HG03196 (cell line): Measurements from ENCODE around the gene ROBO1.

ENCODE experiments used
- ATAC-seq: cut with Tn5 transposase; IDR thresholded peaks from one replicate; pipeline ENCODE4 v1.9.1; 2021; ENCODE audit not compliant: unreplicated experiment

ROBO1 gene

GRCh38 chr3:78665776-78666469 lies 1101.9 kb downstream of the ROBO1 start:
- no peak for ATAC-seq

GRCh38 chr3:78665101-78665500 lies 1102.7 kb downstream of the ROBO1 start:
- no peak for ATAC-seq

- ATAC-seq: no peak
Observed at GRCh38 chr3:78660957-78661356, 1106.8 kb downstream of the ROBO1 start.

- ATAC-seq: no peak
Observed at GRCh38 chr3:78659386-78659987, 1108.3 kb downstream of the ROBO1 start.

GRCh38 chr3:78647726-78648125 lies 1120.1 kb downstream of the ROBO1 start:
- no peak for ATAC-seq

- ATAC-seq: peak; percentile 89
Observed at GRCh38 chr3:78645628-78646310, 1122.0 kb downstream of the ROBO1 start.

- ATAC-seq: no peak
Observed at GRCh38 chr3:78644847-78645246, 1123.0 kb downstream of the ROBO1 start.

GRCh38 chr3:78642226-78643035 lies 1125.4 kb downstream of the ROBO1 start:
- ATAC-seq: no peak

GRCh38 chr3:78641703-78642102 lies 1126.1 kb downstream of the ROBO1 start:
- no peak for ATAC-seq

- ATAC-seq: no peak
Observed at GRCh38 chr3:78634316-78634715, 1133.5 kb downstream of the ROBO1 start.

GRCh38 chr3:78633626-78634025 lies 1134.2 kb downstream of the ROBO1 start:
- no peak for ATAC-seq

GRCh38 chr3:78632925-78633553 lies 1134.8 kb downstream of the ROBO1 start:
- no peak for ATAC-seq

GRCh38 chr3:78629544-78629943 lies 1138.3 kb downstream of the ROBO1 start:
- no peak for ATAC-seq

- ATAC-seq: no peak
Observed at GRCh38 chr3:78621061-78621716, 1146.6 kb downstream of the ROBO1 start.

GRCh38 chr3:78614486-78614885 lies 1153.3 kb downstream of the ROBO1 start:
- ATAC-seq: no peak

GRCh38 chr3:78613421-78613879 lies 1154.3 kb downstream of the ROBO1 start:
- no peak for ATAC-seq

GRCh38 chr3:78611278-78611677 lies 1156.5 kb downstream of the ROBO1 start:
- ATAC-seq: no peak

GRCh38 chr3:78610462-78611125 lies 1157.2 kb downstream of the ROBO1 start:
- no peak for ATAC-seq

- ATAC-seq: no peak
Observed at GRCh38 chr3:78606756-78607155, 1161.0 kb downstream of the ROBO1 start.

- no peak for ATAC-seq
Observed at GRCh38 chr3:78605178-78605577, 1162.6 kb downstream of the ROBO1 start.
